ENCODE data around the gene RABL3.

The RABL3 gene

GRCh38 chr3:120637851-120638559 lies 104.3 kb downstream of the RABL3 start:
- no peak overlapping the region for H3K4me3 ChIP-seq (ENCODE audit: control insufficient read depth, low read depth, low read length)
- TF ChIP-seq, protein P1, sequence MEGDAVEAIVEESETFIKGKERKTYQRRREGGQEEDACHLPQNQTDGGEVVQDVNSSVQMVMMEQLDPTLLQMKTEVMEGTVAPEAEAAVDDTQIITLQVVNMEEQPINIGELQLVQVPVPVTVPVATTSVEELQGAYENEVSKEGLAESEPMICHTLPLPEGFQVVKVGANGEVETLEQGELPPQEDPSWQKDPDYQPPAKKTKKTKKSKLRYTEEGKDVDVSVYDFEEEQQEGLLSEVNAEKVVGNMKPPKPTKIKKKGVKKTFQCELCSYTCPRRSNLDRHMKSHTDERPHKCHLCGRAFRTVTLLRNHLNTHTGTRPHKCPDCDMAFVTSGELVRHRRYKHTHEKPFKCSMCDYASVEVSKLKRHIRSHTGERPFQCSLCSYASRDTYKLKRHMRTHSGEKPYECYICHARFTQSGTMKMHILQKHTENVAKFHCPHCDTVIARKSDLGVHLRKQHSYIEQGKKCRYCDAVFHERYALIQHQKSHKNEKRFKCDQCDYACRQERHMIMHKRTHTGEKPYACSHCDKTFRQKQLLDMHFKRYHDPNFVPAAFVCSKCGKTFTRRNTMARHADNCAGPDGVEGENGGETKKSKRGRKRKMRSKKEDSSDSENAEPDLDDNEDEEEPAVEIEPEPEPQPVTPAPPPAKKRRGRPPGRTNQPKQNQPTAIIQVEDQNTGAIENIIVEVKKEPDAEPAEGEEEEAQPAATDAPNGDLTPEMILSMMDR (IDR thresholded peaks at IDR 0.05; ENCODE audit: control insufficient read depth, insufficient read depth, low read depth, low read length, missing control alignments), result no peak
- no peak for DNase-seq (ENCODE audit: low read depth)

GRCh38 chr3:120636795-120637401 lies 105.4 kb downstream of the RABL3 start:
- DNase-seq (ENCODE audit: low read depth), result no peak
- TF ChIP-seq, protein P1 (IDR thresholded peaks at IDR 0.05; ENCODE audit: control insufficient read depth, insufficient read depth, low read depth, low read length, missing control alignments), result no peak

More at GRCh38 chr3:120636795-120637401, 105.4 kb downstream of the RABL3 start:
- no peak overlapping the region for H3K4me3 ChIP-seq (ENCODE audit: control insufficient read depth, low read depth, low read length)

All from AG09309 (cell line).